Measurements from ENCODE around the gene GPR152.

Gene GPR152

DNA sequence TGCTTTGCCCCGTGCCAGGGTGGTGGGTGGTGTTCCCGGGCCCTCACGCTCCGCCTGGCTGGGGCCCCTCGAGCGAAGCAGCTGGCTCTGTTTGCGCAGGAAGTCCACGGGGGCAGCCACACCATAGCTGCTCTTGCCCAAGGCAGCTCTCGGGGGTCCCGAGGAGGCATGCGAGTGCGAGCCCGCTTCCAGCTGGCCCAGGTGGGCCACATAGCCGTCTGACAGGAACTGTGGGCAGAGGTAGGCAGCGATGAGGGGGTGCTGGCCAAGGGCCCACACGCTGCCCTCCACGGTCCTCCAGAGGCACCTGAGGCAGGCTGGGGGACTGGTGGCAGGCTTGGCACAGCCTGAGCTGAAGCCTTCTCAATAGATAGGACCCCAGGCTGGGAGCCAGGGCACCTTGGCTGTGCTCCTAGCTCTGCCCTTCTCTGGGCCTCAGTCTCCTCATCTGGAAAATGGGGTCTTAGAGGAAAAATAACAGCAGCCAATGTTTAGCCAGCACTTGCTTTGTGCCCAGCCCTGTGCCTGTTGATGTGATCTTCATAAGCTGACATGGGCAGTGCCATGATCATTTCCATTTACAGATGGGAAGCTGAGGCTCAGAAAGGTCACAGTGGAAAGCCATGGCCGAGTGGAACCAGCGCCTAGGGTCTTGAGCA is 39.7 kb upstream of the GPR152 start:
- Histone ChIP-seq H3K4me2 (ENCODE audit: low read length) (no peak overlapping the region), H3K4me3 (ENCODE audit: low read depth, low read length, poor library complexity, severe bottlenecking) (no peak overlapping the region), H3K4me1 (ENCODE audit: insufficient read depth, low read length, severe bottlenecking) (peaks cover 6% of the 10 kb centered on the region), H3K9me2 (ENCODE audit: low read depth, low read length) (no peaks in the 10 kb centered on the region), H3K9ac (ENCODE audit: low read length) (no peak overlapping the region), H3K9me3 (ENCODE audit: low read length) (no peaks in the 10 kb centered on the region), H3K36me3 (ENCODE audit: insufficient read depth, low read length) (peaks cover 71% of the 10 kb centered on the region; the same call in 1 of the 2 replicates), H3K27ac (ENCODE audit: low read depth, low read length, poor library complexity, severe bottlenecking) (no peak overlapping the region), H3F3A (ENCODE audit: insufficient read depth, low read length) (no peaks in the 10 kb centered on the region), H3K79me2 (ENCODE audit: insufficient read depth, low read length) (no peaks in the 10 kb centered on the region), H2AFZ (ENCODE audit: low read length) (no peak overlapping the region), H4K20me1 (ENCODE audit: insufficient read depth, low read length) (no peaks in the 10 kb centered on the region), H3K27me3 (ENCODE audit: insufficient read depth, low read length) (no peaks in the 10 kb centered on the region)
- TF ChIP-seq, protein P1, sequence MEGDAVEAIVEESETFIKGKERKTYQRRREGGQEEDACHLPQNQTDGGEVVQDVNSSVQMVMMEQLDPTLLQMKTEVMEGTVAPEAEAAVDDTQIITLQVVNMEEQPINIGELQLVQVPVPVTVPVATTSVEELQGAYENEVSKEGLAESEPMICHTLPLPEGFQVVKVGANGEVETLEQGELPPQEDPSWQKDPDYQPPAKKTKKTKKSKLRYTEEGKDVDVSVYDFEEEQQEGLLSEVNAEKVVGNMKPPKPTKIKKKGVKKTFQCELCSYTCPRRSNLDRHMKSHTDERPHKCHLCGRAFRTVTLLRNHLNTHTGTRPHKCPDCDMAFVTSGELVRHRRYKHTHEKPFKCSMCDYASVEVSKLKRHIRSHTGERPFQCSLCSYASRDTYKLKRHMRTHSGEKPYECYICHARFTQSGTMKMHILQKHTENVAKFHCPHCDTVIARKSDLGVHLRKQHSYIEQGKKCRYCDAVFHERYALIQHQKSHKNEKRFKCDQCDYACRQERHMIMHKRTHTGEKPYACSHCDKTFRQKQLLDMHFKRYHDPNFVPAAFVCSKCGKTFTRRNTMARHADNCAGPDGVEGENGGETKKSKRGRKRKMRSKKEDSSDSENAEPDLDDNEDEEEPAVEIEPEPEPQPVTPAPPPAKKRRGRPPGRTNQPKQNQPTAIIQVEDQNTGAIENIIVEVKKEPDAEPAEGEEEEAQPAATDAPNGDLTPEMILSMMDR (IDR thresholded peaks at IDR 0.05; ENCODE audit: low read length): no peak
- TF ChIP-seq EZH2 (IDR thresholded peaks at IDR 0.05; ENCODE audit: borderline replicate concordance, low read length): no peak

DNA sequence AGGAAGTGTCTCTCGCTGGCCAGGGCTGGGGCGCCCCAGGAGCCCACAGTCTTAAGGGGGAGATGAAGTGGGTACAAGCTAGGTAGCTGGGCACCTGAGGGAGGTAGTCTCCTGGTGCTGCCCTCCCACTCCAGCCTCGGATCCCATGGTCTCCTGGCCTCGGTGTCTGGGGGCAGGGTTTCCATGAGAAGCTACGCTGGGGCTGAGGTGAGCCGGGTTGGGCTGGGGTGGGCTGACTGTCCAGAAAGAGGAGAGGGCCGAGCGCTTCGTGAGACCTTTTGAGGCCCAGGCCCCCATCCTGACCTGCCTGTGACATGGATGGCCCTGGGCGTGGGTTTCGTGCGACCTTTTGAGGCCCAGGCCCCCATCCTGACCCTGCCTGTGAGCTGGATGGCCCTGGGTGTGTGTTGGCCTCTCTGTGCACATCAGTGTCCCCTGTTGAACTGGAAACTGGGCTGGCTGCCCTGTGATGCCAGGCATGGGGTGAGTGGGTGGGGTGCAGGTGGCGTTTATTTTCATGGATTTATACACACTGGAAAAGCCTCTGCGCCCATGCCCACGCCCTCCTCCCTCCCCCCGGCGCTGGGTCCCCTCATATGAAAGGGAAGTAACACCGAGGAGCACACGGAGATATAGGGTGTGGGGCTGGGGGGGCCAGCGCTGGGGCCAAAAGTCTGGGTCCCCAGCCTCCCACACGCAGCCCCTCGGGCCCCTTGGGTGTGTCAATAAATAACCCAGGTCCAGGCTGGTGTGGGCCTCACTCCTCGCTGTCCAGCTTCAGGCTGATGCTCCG is 38.9 kb upstream of the GPR152 start:
- Histone ChIP-seq H2AFZ (ENCODE audit: low read length) (no peak overlapping the region), H4K20me1 (ENCODE audit: insufficient read depth, low read length) (no peaks in the 10 kb centered on the region), H3K36me3 (ENCODE audit: insufficient read depth, low read length) (peaks cover 65% of the 10 kb centered on the region; the same call in 1 of the 2 replicates), H3K4me3 (ENCODE audit: low read depth, low read length, poor library complexity, severe bottlenecking) (no peak overlapping the region), H3K79me2 (ENCODE audit: insufficient read depth, low read length) (no peaks in the 10 kb centered on the region), H3K9me3 (ENCODE audit: low read length) (no peaks in the 10 kb centered on the region), H3K4me2 (ENCODE audit: low read length) (no peak overlapping the region), H3F3A (ENCODE audit: insufficient read depth, low read length) (no peaks in the 10 kb centered on the region), H3K27ac (ENCODE audit: low read depth, low read length, poor library complexity, severe bottlenecking) (no peak overlapping the region), H3K9ac (ENCODE audit: low read length) (no peak overlapping the region), H3K4me1 (ENCODE audit: insufficient read depth, low read length, severe bottlenecking) (peaks cover 11% of the 10 kb centered on the region), H3K27me3 (ENCODE audit: insufficient read depth, low read length) (no peaks in the 10 kb centered on the region), H3K9me2 (ENCODE audit: low read depth, low read length) (no peaks in the 10 kb centered on the region)
- TF ChIP-seq EZH2 (IDR thresholded peaks at IDR 0.05; ENCODE audit: borderline replicate concordance, low read length): no peak
- TF ChIP-seq, protein P1 (IDR thresholded peaks at IDR 0.05; ENCODE audit: low read length): no peak

DNA sequence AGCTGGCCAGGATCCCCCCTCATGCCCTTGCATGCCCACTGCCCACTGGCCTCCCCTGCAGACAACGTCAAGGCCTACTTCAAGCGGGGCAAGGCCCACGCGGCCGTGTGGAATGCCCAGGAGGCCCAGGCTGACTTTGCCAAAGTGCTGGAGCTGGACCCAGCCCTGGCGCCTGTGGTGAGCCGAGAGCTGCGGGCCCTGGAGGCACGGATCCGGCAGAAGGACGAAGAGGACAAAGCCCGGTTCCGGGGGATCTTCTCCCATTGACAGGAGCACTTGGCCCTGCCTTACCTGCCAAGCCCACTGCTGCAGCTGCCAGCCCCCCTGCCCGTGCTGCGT is 38.2 kb upstream of the GPR152 start:
- Histone ChIP-seq H3K9ac (ENCODE audit: low read length) (no peak overlapping the region), H3K79me2 (ENCODE audit: insufficient read depth, low read length) (no peaks in the 10 kb centered on the region), H4K20me1 (ENCODE audit: insufficient read depth, low read length) (no peaks in the 10 kb centered on the region), H2AFZ (ENCODE audit: low read length) (no peak overlapping the region), H3K9me3 (ENCODE audit: low read length) (no peaks in the 10 kb centered on the region), H3K4me1 (ENCODE audit: insufficient read depth, low read length, severe bottlenecking) (peaks cover 19% of the 10 kb centered on the region), H3F3A (ENCODE audit: insufficient read depth, low read length) (no peaks in the 10 kb centered on the region), H3K4me2 (ENCODE audit: low read length) (no peak overlapping the region), H3K9me2 (ENCODE audit: low read depth, low read length) (no peaks in the 10 kb centered on the region), H3K4me3 (ENCODE audit: low read depth, low read length, poor library complexity, severe bottlenecking) (no peak overlapping the region), H3K36me3 (ENCODE audit: insufficient read depth, low read length) (peaks cover 65% of the 10 kb centered on the region; the same call in 1 of the 2 replicates), H3K27ac (ENCODE audit: low read depth, low read length, poor library complexity, severe bottlenecking) (no peak overlapping the region), H3K27me3 (ENCODE audit: insufficient read depth, low read length) (no peaks in the 10 kb centered on the region)
- no peak for TF ChIP-seq EZH2 (IDR thresholded peaks at IDR 0.05; ENCODE audit: borderline replicate concordance, low read length)
- TF ChIP-seq, protein P1 (IDR thresholded peaks at IDR 0.05; ENCODE audit: low read length): no peak

Data from OCI-LY1 (cell line).